GM19099 (cell line): ENCODE results near the gene NKAIN4.
A peak's percentile ranks its signal among the peaks of the same experiment; 100 is the strongest.

Source experiments
- POLR2A ChIP-seq: IDR thresholded peaks from 3 replicates; pipeline ENCODE4 v1.6.1; 2011; ENCODE audit warnings: low read depth; ENCODE audit not compliant: insufficient read length; ENCODE audit errors: extremely low read depth

The NKAIN4 gene

GRCh38 chr20:63216041-63216848, 38.0 kb downstream of the NKAIN4 start, which contains the start of gene YTHDF1:
Gene YTHDF1 (minus strand): TSS chr20:63216131. CDS start chr20:63215892, 239 bp downstream.
- TF ChIP-seq POLR2A: peak; percentile 75

GRCh38 chr20:63215101-63216040, 38.9 kb downstream of the NKAIN4 start:
- TF ChIP-seq POLR2A: no peak

- TF ChIP-seq POLR2A: no peak
Observed at GRCh38 chr20:63214514-63214913, 39.7 kb downstream of the NKAIN4 start.

- TF ChIP-seq POLR2A: no peak
Observed at GRCh38 chr20:63212792-63213191, 41.5 kb downstream of the NKAIN4 start.

- TF ChIP-seq POLR2A: no peak
Observed at GRCh38 chr20:63212393-63212730, 41.9 kb downstream of the NKAIN4 start.

- no peak for TF ChIP-seq POLR2A
Observed at GRCh38 chr20:63210011-63210605, 44.2 kb downstream of the NKAIN4 start.

- TF ChIP-seq POLR2A: no peak
Observed at GRCh38 chr20:63208346-63208909, 45.8 kb downstream of the NKAIN4 start.

GRCh38 chr20:63206878-63207277, 47.4 kb downstream of the NKAIN4 start:
- no peak for TF ChIP-seq POLR2A

- TF ChIP-seq POLR2A: no peak
Observed at GRCh38 chr20:63205896-63206295, 48.4 kb downstream of the NKAIN4 start.

- no peak for TF ChIP-seq POLR2A
Observed at GRCh38 chr20:63204362-63204761, 49.9 kb downstream of the NKAIN4 start.

GRCh38 chr20:63202811-63203526, 51.3 kb downstream of the NKAIN4 start:
- no peak for TF ChIP-seq POLR2A

GRCh38 chr20:63202021-63202420, 52.2 kb downstream of the NKAIN4 start:
- TF ChIP-seq POLR2A: no peak

- no peak for TF ChIP-seq POLR2A
Observed at GRCh38 chr20:63198606-63199005, 55.7 kb downstream of the NKAIN4 start.

GRCh38 chr20:63196768-63197470, 57.3 kb downstream of the NKAIN4 start:
- TF ChIP-seq POLR2A: no peak
